ENCODE results near the gene DPP6.

The DPP6 gene

DNA sequence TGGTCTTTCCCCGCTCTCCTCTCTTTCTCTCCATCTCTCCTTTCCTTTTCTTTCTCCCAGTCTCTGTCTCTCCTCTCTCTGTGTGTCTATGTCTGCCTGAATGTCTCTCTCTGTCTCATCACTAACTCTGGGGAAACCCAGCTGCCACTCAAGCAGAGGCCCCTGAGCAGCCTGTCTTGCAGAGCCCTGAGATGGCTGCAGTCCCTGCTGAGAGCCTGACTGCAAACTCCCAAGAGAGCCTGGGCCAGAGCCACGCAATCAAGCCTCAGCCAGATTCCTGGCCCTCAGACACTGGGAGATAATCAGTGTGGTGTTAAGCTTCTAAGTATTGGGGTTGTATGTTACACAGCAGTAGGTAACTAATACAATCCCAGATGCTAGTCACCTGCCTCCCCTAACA, 859.2 kb downstream of the DPP6 start:
- Histone ChIP-seq H3K4me1 (ENCODE audit: control insufficient read depth, insufficient read depth, low read length) (no peaks in the 10 kb centered on the region), H3K27me3 (ENCODE audit: control insufficient read depth, insufficient read depth, low read length, poor library complexity, severe bottlenecking) (peaks cover 8% of the 10 kb centered on the region), H3K27ac (ENCODE audit: insufficient read depth, low read depth, low read length, poor library complexity, severe bottlenecking) (no peak overlapping the region), H3K36me3 (ENCODE audit: control insufficient read depth, insufficient read depth, low read length) (no peaks in the 10 kb centered on the region), H3K9me3 (ENCODE audit: control insufficient read depth, low read length) (no peaks in the 10 kb centered on the region), H3K4me3 (ENCODE audit: insufficient read depth, low read depth, low read length) (no peak overlapping the region)
- 38 to 51% methylated on average over 2 of the region's 2 CpGs for WGBS, 2 experiments

DNA sequence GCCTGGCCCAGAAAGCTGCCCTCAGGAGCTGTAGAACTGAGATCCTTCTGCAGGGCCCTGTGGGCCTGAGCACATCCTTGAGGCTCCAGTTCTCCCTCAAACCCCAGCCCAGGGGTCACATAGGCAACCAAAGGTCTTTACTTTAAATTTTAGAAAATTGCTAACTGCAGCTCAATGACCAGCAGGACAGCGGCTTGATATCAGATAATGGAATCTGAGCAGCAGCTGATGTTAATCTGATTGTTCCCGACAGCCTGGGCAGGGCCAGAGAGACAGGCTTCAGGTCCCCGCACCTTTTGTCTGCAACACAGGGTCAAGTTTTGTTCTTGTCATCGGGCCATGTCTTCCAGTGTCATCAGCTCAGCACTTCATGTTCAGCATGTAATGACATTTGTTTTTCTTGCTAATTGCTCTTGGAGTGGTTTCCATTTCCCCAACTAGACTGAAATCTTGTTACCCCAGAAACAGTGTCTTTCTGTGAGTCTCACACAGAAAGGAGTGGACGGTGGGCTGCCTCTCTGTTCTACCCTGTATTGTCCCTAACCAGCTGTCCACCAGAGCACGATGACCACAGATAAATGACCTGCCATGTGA, 859.8 kb downstream of the DPP6 start:
- no peaks in the 10 kb centered on the region for H3K9me3 ChIP-seq (ENCODE audit: control insufficient read depth, low read length)
- H3K27ac ChIP-seq (ENCODE audit: insufficient read depth, low read depth, low read length, poor library complexity, severe bottlenecking): no peak overlapping the region
- H3K4me1 ChIP-seq (ENCODE audit: control insufficient read depth, insufficient read depth, low read length): no peaks in the 10 kb centered on the region
- no peaks in the 10 kb centered on the region for H3K36me3 ChIP-seq (ENCODE audit: control insufficient read depth, insufficient read depth, low read length)
- no peak overlapping the region for H3K4me3 ChIP-seq (ENCODE audit: insufficient read depth, low read depth, low read length)
- peaks cover 8% of the 10 kb centered on the region for H3K27me3 ChIP-seq (ENCODE audit: control insufficient read depth, insufficient read depth, low read length, poor library complexity, severe bottlenecking)
- 93 to 94% methylated on average over 6 of the region's 6 CpGs for WGBS, 2 experiments

DNA sequence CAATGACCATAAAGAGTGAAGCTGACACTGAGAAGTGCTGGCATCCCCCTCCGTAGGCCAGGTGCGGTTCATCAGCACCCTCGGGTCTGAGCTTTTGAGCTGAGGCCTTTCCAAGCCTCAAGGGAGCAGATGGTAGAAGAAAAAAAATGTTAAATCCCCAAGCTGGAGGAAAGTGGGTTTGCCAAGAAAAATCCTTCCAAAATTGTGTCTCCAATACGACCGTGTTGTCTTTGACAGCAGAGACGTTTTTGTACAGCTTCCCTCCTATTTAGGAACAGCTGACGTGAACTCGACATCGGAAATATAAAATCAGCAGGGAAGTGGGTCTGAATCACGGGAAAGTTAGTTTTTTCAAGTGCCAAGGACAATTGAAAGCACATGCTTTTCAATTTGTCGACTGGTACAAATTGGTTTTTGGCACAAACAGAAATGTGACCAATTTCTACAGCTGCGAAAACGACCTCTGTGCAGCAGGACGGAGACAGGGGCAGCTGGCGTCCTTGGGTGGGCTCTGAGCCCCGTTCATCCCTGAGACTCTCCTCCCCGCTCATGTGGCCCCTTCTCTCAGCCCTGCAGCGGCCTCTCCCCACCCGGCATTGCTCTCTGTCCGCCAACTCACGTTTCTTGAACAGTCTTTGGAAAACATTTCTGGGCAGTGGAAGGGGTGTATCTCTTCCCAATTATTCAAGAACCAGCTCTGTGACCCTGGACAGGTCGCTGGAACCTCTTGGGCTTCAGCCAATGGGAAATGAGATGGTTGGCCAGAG, 860.9 kb downstream of the DPP6 start:
- Histone ChIP-seq H3K9me3 (ENCODE audit: control insufficient read depth, low read length) (no peaks in the 10 kb centered on the region), H3K27ac (ENCODE audit: insufficient read depth, low read depth, low read length, poor library complexity, severe bottlenecking) (no peak overlapping the region), H3K4me1 (ENCODE audit: control insufficient read depth, insufficient read depth, low read length) (no peaks in the 10 kb centered on the region), H3K4me3 (ENCODE audit: insufficient read depth, low read depth, low read length) (no peak overlapping the region), H3K27me3 (ENCODE audit: control insufficient read depth, insufficient read depth, low read length, poor library complexity, severe bottlenecking) (peaks cover 8% of the 10 kb centered on the region), H3K36me3 (ENCODE audit: control insufficient read depth, insufficient read depth, low read length) (no peaks in the 10 kb centered on the region)
- 86 to 88% methylated on average over 22 of the region's 22 CpGs for WGBS, 2 experiments

DNA sequence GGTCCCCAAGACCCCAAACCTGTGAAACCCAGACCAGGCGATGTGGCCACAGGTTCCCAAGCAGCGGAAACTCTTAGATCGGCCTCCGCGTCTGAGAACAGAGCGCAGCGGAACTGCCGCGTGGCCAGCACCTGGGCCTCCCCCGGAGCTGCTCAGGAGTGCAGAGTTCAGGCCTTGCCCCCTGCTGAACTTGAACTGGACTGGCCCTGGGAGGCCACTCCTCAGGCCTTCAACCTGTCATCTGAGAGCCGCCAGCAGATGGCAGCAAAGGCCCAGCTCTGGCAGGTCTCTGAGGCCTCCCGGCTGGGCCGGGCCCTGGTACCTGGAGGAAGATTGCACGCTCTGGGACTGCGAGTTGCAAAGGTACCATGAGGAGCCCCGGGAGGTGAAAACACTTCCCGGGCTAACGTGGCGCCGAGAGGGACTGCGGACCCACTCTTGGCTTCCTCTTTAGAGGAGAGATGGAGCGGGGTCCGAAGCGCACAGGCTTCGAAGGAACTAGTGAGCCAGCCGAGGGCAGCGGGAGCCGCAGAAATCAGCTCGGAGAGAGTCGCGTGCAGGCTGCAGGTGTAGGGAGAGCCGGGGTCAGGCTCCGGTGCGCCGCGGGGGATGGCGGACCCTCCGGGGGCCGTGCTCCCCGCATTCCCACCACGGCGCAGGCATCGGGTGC, 861.6 kb downstream of the DPP6 start:
- Histone ChIP-seq H3K36me3 (ENCODE audit: control insufficient read depth, insufficient read depth, low read length) (no peaks in the 10 kb centered on the region), H3K9me3 (ENCODE audit: control insufficient read depth, low read length) (no peaks in the 10 kb centered on the region), H3K4me3 (ENCODE audit: insufficient read depth, low read depth, low read length) (no peak overlapping the region), H3K27me3 (ENCODE audit: control insufficient read depth, insufficient read depth, low read length, poor library complexity, severe bottlenecking) (peaks cover 8% of the 10 kb centered on the region), H3K4me1 (ENCODE audit: control insufficient read depth, insufficient read depth, low read length) (no peaks in the 10 kb centered on the region), H3K27ac (ENCODE audit: insufficient read depth, low read depth, low read length, poor library complexity, severe bottlenecking) (no peak overlapping the region)
- WGBS, 2 experiments: 41 to 44% methylated on average over 43 of the region's 43 CpGs

DNA sequence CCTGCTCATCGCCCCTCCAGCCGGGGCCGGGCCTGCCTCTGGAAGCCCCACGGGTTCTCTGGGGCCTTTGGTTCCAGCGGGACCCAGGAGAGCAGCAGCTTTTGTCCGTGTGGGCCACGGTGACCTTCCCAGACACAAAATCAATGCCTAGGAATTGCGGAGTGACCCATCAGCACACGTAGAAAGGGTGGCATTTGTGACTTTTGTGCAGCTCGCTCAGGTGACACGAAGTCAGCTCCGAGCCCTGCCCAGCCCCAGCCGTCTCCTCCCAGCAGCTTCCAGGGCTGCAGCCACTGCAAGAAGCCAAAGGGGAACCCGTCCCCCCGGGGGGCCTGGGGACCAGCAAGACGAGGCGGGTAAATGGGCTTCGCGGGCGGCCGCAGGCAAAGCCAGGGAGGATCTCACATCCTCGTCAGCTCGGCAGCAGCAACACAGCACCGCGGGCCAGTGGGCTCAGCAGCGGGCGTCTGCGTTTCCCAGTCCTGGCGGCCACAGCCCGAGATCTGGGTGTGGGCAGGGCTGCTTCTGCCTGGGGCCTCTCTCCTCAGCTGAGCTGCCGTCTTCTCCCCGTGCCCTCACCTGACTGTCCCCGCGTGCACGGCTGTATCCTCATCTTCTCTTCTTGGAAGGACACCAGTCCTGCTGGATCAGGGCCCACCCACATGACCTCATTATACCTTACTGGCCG, 862.3 kb downstream of the DPP6 start:
- Histone ChIP-seq H3K4me3 (ENCODE audit: insufficient read depth, low read depth, low read length) (no peak overlapping the region), H3K27ac (ENCODE audit: insufficient read depth, low read depth, low read length, poor library complexity, severe bottlenecking) (no peak overlapping the region), H3K27me3 (ENCODE audit: control insufficient read depth, insufficient read depth, low read length, poor library complexity, severe bottlenecking) (peaks cover 8% of the 10 kb centered on the region), H3K36me3 (ENCODE audit: control insufficient read depth, insufficient read depth, low read length) (no peaks in the 10 kb centered on the region), H3K4me1 (ENCODE audit: control insufficient read depth, insufficient read depth, low read length) (no peaks in the 10 kb centered on the region), H3K9me3 (ENCODE audit: control insufficient read depth, low read length) (no peaks in the 10 kb centered on the region)
- 90 to 91% methylated on average over 36 of the region's 36 CpGs for WGBS, 2 experiments

DNA sequence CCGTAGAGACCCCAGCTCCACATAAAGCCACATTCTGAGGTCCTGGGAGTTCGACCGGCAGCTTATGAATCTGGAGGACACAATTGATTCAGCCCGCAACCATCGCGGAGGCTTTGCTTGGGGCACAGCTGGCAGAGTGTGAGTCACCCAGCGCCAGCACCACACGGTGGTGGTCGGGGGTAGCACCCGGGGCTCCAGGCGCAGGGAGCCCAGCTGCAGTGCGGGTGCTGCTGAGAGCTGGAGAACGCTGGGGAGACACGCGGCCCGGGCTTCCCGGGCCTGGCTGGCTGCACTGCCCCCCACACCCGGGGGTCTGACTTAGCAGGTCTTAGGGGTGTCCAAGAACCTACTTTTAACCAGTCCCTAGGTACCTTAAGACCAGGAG, 862.8 kb downstream of the DPP6 start:
- H3K36me3 ChIP-seq (ENCODE audit: control insufficient read depth, insufficient read depth, low read length): no peaks in the 10 kb centered on the region
- peaks cover 8% of the 10 kb centered on the region for H3K27me3 ChIP-seq (ENCODE audit: control insufficient read depth, insufficient read depth, low read length, poor library complexity, severe bottlenecking)
- WGBS, 2 experiments: 89% methylated on average over 18 of the region's 18 CpGs
- H3K4me1 ChIP-seq (ENCODE audit: control insufficient read depth, insufficient read depth, low read length): no peaks in the 10 kb centered on the region
- H3K27ac ChIP-seq (ENCODE audit: insufficient read depth, low read depth, low read length, poor library complexity, severe bottlenecking): no peak overlapping the region
- H3K9me3 ChIP-seq (ENCODE audit: control insufficient read depth, low read length): no peaks in the 10 kb centered on the region
- no peak overlapping the region for H3K4me3 ChIP-seq (ENCODE audit: insufficient read depth, low read depth, low read length)

DNA sequence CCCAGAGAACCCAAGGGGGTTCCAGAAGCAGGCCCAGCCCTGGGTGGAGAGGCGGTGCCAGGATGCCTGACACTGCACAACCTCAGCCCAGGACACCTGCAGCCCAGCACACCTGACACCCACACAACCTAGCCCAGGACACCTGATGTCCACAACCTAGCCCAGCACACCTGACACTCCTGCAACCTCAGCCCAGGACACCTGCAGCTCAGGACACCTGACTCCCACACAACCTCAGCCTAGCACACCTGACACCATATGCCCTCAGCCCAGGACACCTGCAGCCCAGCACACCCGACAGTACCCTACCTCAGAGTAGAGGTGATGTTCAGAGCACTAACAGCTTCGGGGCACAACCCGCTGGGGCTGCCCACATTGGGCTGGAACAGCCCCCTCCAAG, 863.4 kb downstream of the DPP6 start:
- Histone ChIP-seq H3K9me3 (ENCODE audit: control insufficient read depth, low read length) (no peaks in the 10 kb centered on the region), H3K27me3 (ENCODE audit: control insufficient read depth, insufficient read depth, low read length, poor library complexity, severe bottlenecking) (peaks cover 8% of the 10 kb centered on the region), H3K4me3 (ENCODE audit: insufficient read depth, low read depth, low read length) (no peak overlapping the region), H3K4me1 (ENCODE audit: control insufficient read depth, insufficient read depth, low read length) (no peaks in the 10 kb centered on the region), H3K27ac (ENCODE audit: insufficient read depth, low read depth, low read length, poor library complexity, severe bottlenecking) (no peak overlapping the region), H3K36me3 (ENCODE audit: control insufficient read depth, insufficient read depth, low read length) (no peaks in the 10 kb centered on the region)
- WGBS, 2 experiments: 85 to 89% methylated on average over 4 of the region's 4 CpGs

DNA sequence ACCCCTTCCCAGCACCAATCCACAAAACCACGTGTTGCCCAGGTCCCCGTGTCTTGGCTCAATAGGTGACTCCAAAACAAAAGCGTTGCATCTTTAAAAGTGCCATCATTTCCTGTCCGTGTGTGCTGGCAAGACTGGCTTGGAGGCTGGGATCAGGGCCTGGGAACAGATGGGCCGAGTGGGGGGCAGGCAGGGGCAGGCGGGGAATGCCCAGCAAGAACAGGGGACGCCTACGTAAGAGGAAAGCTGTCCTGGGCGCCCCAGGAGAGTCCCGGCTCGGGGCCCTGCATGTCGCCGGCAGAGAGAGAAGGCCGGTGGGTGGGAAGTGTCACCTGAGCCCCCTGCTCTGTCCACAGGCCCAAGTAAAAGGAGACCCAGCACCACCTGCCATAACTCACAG, 864.2 kb downstream of the DPP6 start:
- WGBS, 2 experiments: 90 to 91% methylated on average over 14 of the region's 14 CpGs
- Histone ChIP-seq H3K27ac (ENCODE audit: insufficient read depth, low read depth, low read length, poor library complexity, severe bottlenecking) (no peak overlapping the region), H3K27me3 (ENCODE audit: control insufficient read depth, insufficient read depth, low read length, poor library complexity, severe bottlenecking) (peaks cover 8% of the 10 kb centered on the region), H3K4me1 (ENCODE audit: control insufficient read depth, insufficient read depth, low read length) (no peaks in the 10 kb centered on the region), H3K4me3 (ENCODE audit: insufficient read depth, low read depth, low read length) (no peak overlapping the region), H3K9me3 (ENCODE audit: control insufficient read depth, low read length) (no peaks in the 10 kb centered on the region), H3K36me3 (ENCODE audit: control insufficient read depth, insufficient read depth, low read length) (no peaks in the 10 kb centered on the region)

DNA sequence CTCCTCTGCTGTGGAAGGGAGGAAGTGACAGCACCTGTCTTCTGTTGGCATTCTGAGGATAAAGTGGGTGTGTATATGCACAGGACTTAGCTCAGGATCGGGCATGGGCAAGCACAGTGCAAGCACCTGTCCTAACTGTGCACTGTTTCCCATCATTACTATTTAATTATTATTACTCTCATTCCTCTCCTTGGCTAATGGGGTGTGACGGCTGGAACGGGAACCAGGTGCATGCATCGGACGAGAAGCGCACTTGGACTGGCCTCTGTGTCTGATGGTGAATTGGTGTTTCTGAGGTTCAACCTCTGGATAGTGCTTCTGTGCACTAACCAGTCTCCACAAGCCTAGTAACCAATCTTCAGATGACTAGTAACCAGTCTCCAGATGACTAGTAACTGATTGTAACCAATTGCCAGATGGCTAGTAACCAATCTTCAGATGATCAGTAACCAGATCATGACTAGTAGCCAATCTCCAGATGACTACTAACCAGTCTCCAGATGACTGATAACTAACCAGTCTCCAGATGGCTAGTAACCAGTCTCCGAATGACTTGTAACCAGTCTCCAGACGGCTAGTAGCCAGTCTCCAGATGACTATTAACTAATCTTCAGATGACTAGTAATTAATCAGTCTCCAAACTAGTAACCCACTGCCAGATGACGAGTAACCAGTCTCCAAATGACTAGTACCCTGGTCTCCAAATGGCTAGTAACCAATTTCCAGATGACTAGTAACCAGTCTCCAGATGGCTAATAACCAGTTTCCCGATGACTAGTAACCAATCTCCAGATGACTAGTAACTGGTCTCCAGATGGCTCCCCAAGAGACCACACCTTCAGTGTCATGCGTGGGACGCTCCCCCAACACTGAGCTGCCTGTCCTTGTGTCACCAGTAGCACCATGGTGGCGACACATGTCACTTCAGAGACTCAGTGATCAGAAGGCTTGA, 864.9 kb downstream of the DPP6 start:
- no peak overlapping the region for H3K4me3 ChIP-seq (ENCODE audit: insufficient read depth, low read depth, low read length)
- no peaks in the 10 kb centered on the region for H3K4me1 ChIP-seq (ENCODE audit: control insufficient read depth, insufficient read depth, low read length)
- H3K36me3 ChIP-seq (ENCODE audit: control insufficient read depth, insufficient read depth, low read length): no peaks in the 10 kb centered on the region
- H3K27me3 ChIP-seq (ENCODE audit: control insufficient read depth, insufficient read depth, low read length, poor library complexity, severe bottlenecking): peaks cover 8% of the 10 kb centered on the region
- WGBS, 2 experiments: 90 to 97% methylated on average over 8 to 13 of the region's 13 CpGs
- no peak overlapping the region for H3K27ac ChIP-seq (ENCODE audit: insufficient read depth, low read depth, low read length, poor library complexity, severe bottlenecking)
- H3K9me3 ChIP-seq (ENCODE audit: control insufficient read depth, low read length): no peaks in the 10 kb centered on the region

Measured in ectodermal cell (in vitro differentiated cells).